ACC112 (cell line): ENCODE results near the gene TP53I11.

ENCODE experiments used
- H2AFZ ChIP-seq: fragments of 200-600 bp; sonication (generic); one replicate; pipeline ENCODE4 v1.6.0; 2017; ENCODE audit warnings: antibody characterized with exemption, low read length; ENCODE audit not compliant: unreplicated experiment
- H3K27ac ChIP-seq: fragments of 200-600 bp; sonication (generic); 2 replicates; pipeline ENCODE4 v1.5.1; 2014; ENCODE audit warnings: low read depth, mild to moderate bottlenecking, antibody characterized with exemption, low read length, moderate library complexity
- H3K27me3 ChIP-seq: fragments of 200-600 bp; sonication (generic); 2 replicates; pipeline ENCODE4 v1.6.1; 2014; ENCODE audit warnings: mild to moderate bottlenecking, antibody characterized with exemption, low read length, moderate library complexity, mixed read lengths; ENCODE audit not compliant: insufficient read depth
- H3K36me3 ChIP-seq: fragments of 200-600 bp; sonication (generic); 2 replicates; pipeline ENCODE4 v1.6.1; 2016; ENCODE audit warnings: mild to moderate bottlenecking, antibody characterized with exemption, low read length, moderate library complexity, mixed read lengths; ENCODE audit not compliant: insufficient read depth
- H3K4me1 ChIP-seq: fragments of 200-600 bp; sonication (generic); one replicate; pipeline ENCODE4 v1.6.1; 2016; ENCODE audit warnings: low read length, mixed read lengths; ENCODE audit not compliant: insufficient read depth, unreplicated experiment, control insufficient read depth
- H3K4me3 ChIP-seq: fragments of 200-600 bp; sonication (generic); 2 replicates; pipeline ENCODE4 v1.5.1; 2014; ENCODE audit warnings: mild to moderate bottlenecking, low read depth, low read length
- H3K79me2 ChIP-seq: fragments of 200-600 bp; sonication (generic); one replicate; pipeline ENCODE4 v1.6.0; 2016; ENCODE audit warnings: low read length; ENCODE audit not compliant: control insufficient read depth, unreplicated experiment, insufficient read depth

The TP53I11 gene

DNA sequence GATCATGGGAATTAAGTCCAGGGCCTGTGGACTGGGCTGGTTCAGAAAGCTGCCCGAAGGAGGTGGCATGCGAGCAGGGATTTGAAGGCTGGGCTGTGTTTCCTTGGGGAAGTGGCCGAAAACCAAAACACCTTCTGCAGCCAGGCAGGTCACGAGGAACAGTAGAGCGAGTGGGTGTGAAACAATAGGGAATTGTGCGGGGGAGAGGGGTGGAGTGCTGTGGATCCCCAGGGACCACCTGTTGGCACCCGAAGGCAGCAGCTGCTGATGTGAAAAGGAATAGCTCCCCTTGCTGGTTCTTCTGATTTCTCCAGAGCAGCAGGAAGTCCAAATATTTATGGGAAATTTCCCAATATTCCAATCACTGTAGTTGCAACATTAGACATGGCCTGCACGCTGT, 24.6 kb downstream of the TP53I11 start:
- H3K27me3 ChIP-seq = no peaks in the 10 kb centered on the region
- no peaks in the 10 kb centered on the region for H3K4me1 ChIP-seq
- H3K4me3 ChIP-seq = no peak overlapping the region
- no peaks in the 10 kb centered on the region for H3K36me3 ChIP-seq
- H2AFZ ChIP-seq = no peak overlapping the region
- H3K79me2 ChIP-seq = no peaks in the 10 kb centered on the region
- no peak overlapping the region for H3K27ac ChIP-seq

DNA sequence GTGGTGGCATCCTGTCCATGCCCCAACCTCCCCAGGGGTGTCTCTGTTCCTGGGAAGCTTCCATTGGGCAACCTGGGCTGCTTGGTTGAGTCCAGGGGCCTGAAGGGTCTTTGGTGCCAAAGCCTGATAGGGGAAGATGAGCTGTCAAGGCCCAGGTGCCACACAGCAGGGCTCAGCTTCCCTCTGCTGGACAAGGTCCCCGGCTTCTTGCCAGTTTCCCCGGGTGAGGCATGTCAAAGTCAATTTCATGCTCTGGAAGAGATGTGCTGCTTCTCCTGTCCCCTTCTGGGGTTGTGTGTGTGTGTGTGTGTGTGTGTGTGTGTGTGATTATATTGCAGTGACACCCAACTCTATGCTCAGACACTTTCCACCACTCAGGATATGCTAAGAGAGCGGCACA, 26.9 kb downstream of the TP53I11 start:
- H3K27me3 ChIP-seq = peaks cover 12% of the 10 kb centered on the region
- no peak overlapping the region for H2AFZ ChIP-seq
- no peaks in the 10 kb centered on the region for H3K79me2 ChIP-seq
- H3K36me3 ChIP-seq = no peaks in the 10 kb centered on the region
- no peak overlapping the region for H3K4me3 ChIP-seq
- H3K27ac ChIP-seq = no peak overlapping the region
- no peaks in the 10 kb centered on the region for H3K4me1 ChIP-seq

- no peaks in the 10 kb centered on the region for H3K4me1 ChIP-seq
- H3K79me2 ChIP-seq = no peaks in the 10 kb centered on the region
- H3K27ac ChIP-seq = no peak overlapping the region
- H2AFZ ChIP-seq = no peak overlapping the region
- no peaks in the 10 kb centered on the region for H3K36me3 ChIP-seq
- H3K4me3 ChIP-seq = no peak overlapping the region
- peaks cover 15% of the 10 kb centered on the region for H3K27me3 ChIP-seq
Measured at GRCh38 chr11:44923115-44923514, 27.6 kb downstream of the TP53I11 start.

GRCh38 chr11:44920451-44920850, 30.2 kb downstream of the TP53I11 start:
- no peak overlapping the region for H3K27ac ChIP-seq
- no peak overlapping the region for H2AFZ ChIP-seq
- no peaks in the 10 kb centered on the region for H3K4me1 ChIP-seq
- no peaks in the 10 kb centered on the region for H3K79me2 ChIP-seq
- H3K4me3 ChIP-seq = no peak overlapping the region
- H3K27me3 ChIP-seq = peaks cover 20% of the 10 kb centered on the region
- H3K36me3 ChIP-seq = no peaks in the 10 kb centered on the region

DNA sequence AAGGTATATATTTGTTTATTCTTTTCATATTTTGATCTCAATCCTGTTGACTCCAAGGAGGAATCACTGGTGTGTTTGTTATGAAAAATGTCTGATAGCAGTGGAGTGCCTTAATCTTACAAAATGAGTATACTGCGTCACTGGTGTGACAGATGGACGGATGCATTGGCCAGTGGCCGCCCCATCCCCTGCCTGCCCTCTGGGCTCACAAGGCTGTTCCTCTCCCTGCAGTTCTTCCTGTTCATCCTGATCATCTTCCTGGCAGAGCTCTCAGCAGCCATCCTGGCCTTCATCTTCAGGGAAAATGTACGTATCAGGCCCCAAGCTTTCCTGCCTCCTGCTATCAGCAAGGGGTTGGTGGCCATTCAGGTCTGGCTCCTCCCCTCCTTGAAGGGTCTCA, 32.9 kb downstream of the TP53I11 start:
- Histone ChIP-seq H2AFZ (no peak overlapping the region), H3K27me3 (peaks cover 20% of the 10 kb centered on the region), H3K4me1 (no peaks in the 10 kb centered on the region), H3K27ac (no peak overlapping the region), H3K36me3 (no peaks in the 10 kb centered on the region), H3K4me3 (no peak overlapping the region), H3K79me2 (no peaks in the 10 kb centered on the region)

DNA sequence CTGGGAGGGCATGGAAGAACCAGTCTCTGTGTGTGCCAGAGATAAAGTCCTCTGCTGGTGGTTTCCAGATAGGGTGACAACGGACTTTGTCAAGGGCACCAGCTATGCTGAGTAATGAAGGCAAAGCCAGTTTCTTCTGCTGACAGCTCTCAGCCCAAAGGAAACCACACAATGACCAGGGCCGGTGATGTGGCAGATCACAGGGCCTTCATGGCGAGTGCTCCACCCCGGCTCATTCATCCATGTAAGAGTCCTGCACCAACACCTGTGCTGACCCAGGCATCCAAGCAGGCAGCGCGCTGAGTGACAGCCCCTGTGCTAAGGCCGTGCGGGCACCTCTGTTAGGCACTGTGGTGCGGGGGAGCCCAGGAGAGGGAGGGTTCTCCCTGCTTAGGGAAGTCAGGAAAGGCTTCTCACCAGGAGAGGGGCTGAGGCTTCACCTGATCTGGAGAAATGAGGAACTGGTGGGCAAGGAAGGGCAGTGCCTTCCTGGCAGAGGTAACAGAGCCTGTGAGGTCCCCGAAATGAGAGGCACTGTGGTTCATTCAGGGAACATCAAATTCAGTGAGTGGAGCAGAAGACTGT, 33.8 kb downstream of the TP53I11 start:
- Histone ChIP-seq H3K27me3 (peaks cover 20% of the 10 kb centered on the region), H3K4me1 (no peaks in the 10 kb centered on the region), H3K79me2 (no peaks in the 10 kb centered on the region), H3K27ac (no peak overlapping the region), H3K36me3 (no peaks in the 10 kb centered on the region), H3K4me3 (no peak overlapping the region), H2AFZ (no peak overlapping the region)

DNA sequence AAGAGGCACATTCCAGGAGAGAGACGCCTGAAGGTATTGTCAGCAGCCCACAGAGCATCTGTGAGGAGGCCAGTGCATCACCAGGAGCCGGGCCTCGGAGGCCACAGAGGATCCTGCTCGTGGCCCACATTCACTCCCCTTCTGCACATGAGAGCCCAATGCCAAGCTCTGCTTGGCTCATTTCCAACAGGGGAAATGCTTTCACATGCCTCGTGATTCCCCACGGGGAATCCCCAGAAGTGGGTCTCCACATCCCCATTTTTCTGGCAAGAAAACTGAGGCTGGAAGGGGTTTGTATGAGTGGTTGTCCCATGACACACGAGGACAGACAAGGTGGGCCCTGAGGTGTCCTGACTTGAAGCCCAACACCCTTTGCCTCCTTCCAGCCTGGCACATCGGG, 34.4 kb downstream of the TP53I11 start:
- Histone ChIP-seq H3K79me2 (no peaks in the 10 kb centered on the region), H3K27me3 (peaks cover 20% of the 10 kb centered on the region), H3K4me3 (no peak overlapping the region), H3K36me3 (no peaks in the 10 kb centered on the region), H3K27ac (no peak overlapping the region), H3K4me1 (peaks cover 3% of the 10 kb centered on the region), H2AFZ (no peak overlapping the region)

DNA sequence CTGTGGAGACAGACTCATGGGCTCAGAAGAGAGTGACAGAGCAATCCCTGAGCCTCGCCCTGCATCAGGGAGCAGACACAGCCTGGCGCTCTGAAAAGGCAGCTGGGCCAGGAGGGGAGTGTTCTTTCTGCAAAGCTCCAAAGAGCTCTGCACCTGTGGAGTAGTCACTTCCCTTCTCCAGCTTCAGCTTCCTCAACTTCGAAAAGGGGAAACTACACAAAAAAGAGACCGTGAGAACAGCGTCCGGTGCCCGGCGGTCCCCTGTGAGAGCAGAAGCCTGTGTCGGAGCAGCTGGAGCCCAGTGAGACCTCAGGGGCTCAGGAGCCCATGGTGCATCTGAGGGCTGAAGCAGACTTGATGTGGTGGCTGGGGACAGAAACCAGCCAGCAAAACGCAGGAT, 35.1 kb downstream of the TP53I11 start:
- Histone ChIP-seq H3K27ac (no peak overlapping the region), H3K36me3 (no peaks in the 10 kb centered on the region), H2AFZ (no peak overlapping the region), H3K4me1 (peaks cover 7% of the 10 kb centered on the region), H3K27me3 (peaks cover 20% of the 10 kb centered on the region), H3K79me2 (no peaks in the 10 kb centered on the region), H3K4me3 (no peak overlapping the region)

DNA sequence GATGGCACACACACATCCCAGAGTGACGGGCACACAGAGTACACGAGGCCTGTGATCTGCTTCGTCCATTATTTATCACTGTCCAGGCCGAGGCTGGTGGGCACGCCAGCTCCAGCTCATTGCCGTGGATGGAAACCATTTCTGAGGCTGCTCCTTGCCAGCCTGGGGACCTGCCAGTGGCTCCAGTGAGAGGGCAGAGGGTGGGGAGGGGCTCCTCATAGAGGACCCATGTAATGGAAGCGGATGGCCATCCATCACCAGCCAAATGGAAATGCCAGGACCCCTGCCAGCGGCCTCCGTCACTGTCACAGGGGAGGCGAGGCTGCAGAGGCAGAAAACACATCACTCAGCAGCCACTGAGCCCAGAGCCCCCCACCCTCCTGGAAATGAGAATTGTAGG, 35.7 kb downstream of the TP53I11 start:
- Histone ChIP-seq H3K4me1 (peaks cover 7% of the 10 kb centered on the region), H3K36me3 (no peaks in the 10 kb centered on the region), H3K79me2 (no peaks in the 10 kb centered on the region), H3K27ac (no peak overlapping the region), H3K27me3 (peaks cover 19% of the 10 kb centered on the region), H2AFZ (no peak overlapping the region), H3K4me3 (no peak overlapping the region)

- Histone ChIP-seq H3K27me3 (peaks cover 13% of the 10 kb centered on the region), H3K4me1 (peaks cover 7% of the 10 kb centered on the region), H2AFZ (no peak overlapping the region), H3K79me2 (no peaks in the 10 kb centered on the region), H3K27ac (no peak overlapping the region), H3K4me3 (no peak overlapping the region), H3K36me3 (no peaks in the 10 kb centered on the region)
Measured at GRCh38 chr11:44914105-44914504, 36.6 kb downstream of the TP53I11 start.

DNA sequence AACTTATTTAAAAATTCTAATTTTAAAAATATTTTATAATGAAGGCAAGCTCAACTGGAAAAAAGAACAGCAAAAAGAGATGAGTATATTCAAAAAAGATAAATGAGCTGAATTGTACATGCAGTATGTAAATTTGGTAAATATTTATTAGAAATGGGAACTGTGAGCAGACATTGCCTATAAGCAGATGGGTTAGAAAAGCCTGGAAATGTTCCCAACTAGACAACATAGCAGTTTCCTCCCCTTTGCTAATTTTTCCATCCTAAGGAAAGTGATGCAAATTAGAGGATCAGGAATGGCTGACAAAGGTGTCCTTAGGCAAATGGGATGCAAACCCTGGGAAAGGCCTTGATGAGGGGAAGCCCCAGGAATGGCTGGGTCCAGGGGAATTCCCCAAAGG, 37.2 kb downstream of the TP53I11 start:
- peaks cover 7% of the 10 kb centered on the region for H3K4me1 ChIP-seq
- H2AFZ ChIP-seq = no peak overlapping the region
- H3K4me3 ChIP-seq = no peak overlapping the region
- peaks cover 10% of the 10 kb centered on the region; the same call in 1 of the 2 replicates for H3K27me3 ChIP-seq
- no peaks in the 10 kb centered on the region for H3K36me3 ChIP-seq
- no peak overlapping the region for H3K27ac ChIP-seq
- no peaks in the 10 kb centered on the region for H3K79me2 ChIP-seq
